ENCODE data around the gene TBL3. TPM values are rescaled to one million over a fixed set of nuclear protein-coding genes. Genes with fewer than 3 reads are reported as not detected.
"Not testable (repeated sequence)": the region's sequence is repeated elsewhere in the genome, so short reads cannot be mapped to it uniquely, and the experiment has no call there.

TBL3 gene
- total RNA-seq, 1 donor = 26.1 TPM

GRCh38 chr16:2009791-2010510 is 38.1 kb downstream of the TBL3 start, which contains the start of gene ZNF598:
TSS of gene ZNF598 (minus strand) at chr16:2009821.
- Histone ChIP-seq H3K79me2 (ENCODE audit: insufficient read depth, low read length) (peaks cover 55% of the 10 kb centered on the region), H3K36me3 (ENCODE audit: insufficient read depth, low read length) (no peaks in the 10 kb centered on the region), H3K4me1 (ENCODE audit: insufficient read depth, low read length) (peaks cover 26% of the 10 kb centered on the region), H3K27me3 (ENCODE audit: insufficient read depth, low read length) (no peaks in the 10 kb centered on the region), H3K9me3 (ENCODE audit: low read depth, low read length) (no peaks in the 10 kb centered on the region), H4K20me1 (ENCODE audit: insufficient read depth, low read length) (peaks cover 40% of the 10 kb centered on the region), H2AFZ (ENCODE audit: low read length) (peak within 1 kb of the TSS; percentile 84), H3K27ac (ENCODE audit: low read depth, low read length) (peak within 1 kb of the TSS; percentile 88), H3K4me2 (ENCODE audit: insufficient read depth, low read length) (peak within 1 kb of the TSS; percentile 98), H3K4me3 (ENCODE audit: insufficient read depth, low read length) (peak within 1 kb of the TSS; percentile 82)
- peak; percentile 100 for DNase-seq (ENCODE audit: insufficient read length, low spot score, missing footprints)
- no peak for TF ChIP-seq CTCF (IDR thresholded peaks at IDR 0.05; ENCODE audit: extremely low read depth, low read depth, low read length)

GRCh38 chr16:2011726-2012125 is 39.9 kb downstream of the TBL3 start:
- peaks cover 23% of the 10 kb centered on the region for H4K20me1 ChIP-seq (ENCODE audit: insufficient read depth, low read length)
- not testable (repeated sequence) for H3K9me3 ChIP-seq (ENCODE audit: low read depth, low read length); H3K36me3 ChIP-seq (ENCODE audit: insufficient read depth, low read length); H3K4me3 ChIP-seq (ENCODE audit: insufficient read depth, low read length); H3K27ac ChIP-seq (ENCODE audit: low read depth, low read length); H3K27me3 ChIP-seq (ENCODE audit: insufficient read depth, low read length); DNase-seq (ENCODE audit: insufficient read length, low spot score, missing footprints); H2AFZ ChIP-seq (ENCODE audit: low read length); H3K4me2 ChIP-seq (ENCODE audit: insufficient read depth, low read length)
- peaks cover 37% of the 10 kb centered on the region for H3K79me2 ChIP-seq (ENCODE audit: insufficient read depth, low read length)
- H3K4me1 ChIP-seq (ENCODE audit: insufficient read depth, low read length) = peaks cover 26% of the 10 kb centered on the region

GRCh38 chr16:2013527-2013926 is 41.7 kb downstream of the TBL3 start:
- H2AFZ ChIP-seq (ENCODE audit: low read length) = no peak overlapping the region
- H3K36me3 ChIP-seq (ENCODE audit: insufficient read depth, low read length) = no peaks in the 10 kb centered on the region
- H4K20me1 ChIP-seq (ENCODE audit: insufficient read depth, low read length) = peaks cover 6% of the 10 kb centered on the region
- no peaks in the 10 kb centered on the region for H3K9me3 ChIP-seq (ENCODE audit: low read depth, low read length)
- no peak for DNase-seq (ENCODE audit: insufficient read length, low spot score, missing footprints)
- no peak overlapping the region for H3K4me3 ChIP-seq (ENCODE audit: insufficient read depth, low read length)
- no peak for TF ChIP-seq CTCF (IDR thresholded peaks at IDR 0.05; ENCODE audit: extremely low read depth, low read depth, low read length)
- no peak overlapping the region for H3K27ac ChIP-seq (ENCODE audit: low read depth, low read length)
- peaks cover 19% of the 10 kb centered on the region for H3K79me2 ChIP-seq (ENCODE audit: insufficient read depth, low read length)
- H3K27me3 ChIP-seq (ENCODE audit: insufficient read depth, low read length) = peaks cover under 1% of the 10 kb centered on the region
- peaks cover 10% of the 10 kb centered on the region for H3K4me1 ChIP-seq (ENCODE audit: insufficient read depth, low read length)
- no peak overlapping the region for H3K4me2 ChIP-seq (ENCODE audit: insufficient read depth, low read length)

- Histone ChIP-seq H3K36me3 (ENCODE audit: insufficient read depth, low read length) (no peaks in the 10 kb centered on the region), H3K27ac (ENCODE audit: low read depth, low read length) (no peak overlapping the region), H3K79me2 (ENCODE audit: insufficient read depth, low read length) (peaks cover 3% of the 10 kb centered on the region), H2AFZ (ENCODE audit: low read length) (no peak overlapping the region), H3K27me3 (ENCODE audit: insufficient read depth, low read length) (peaks cover 14% of the 10 kb centered on the region), H3K4me1 (ENCODE audit: insufficient read depth, low read length) (peaks cover 4% of the 10 kb centered on the region), H3K9me3 (ENCODE audit: low read depth, low read length) (no peaks in the 10 kb centered on the region), H3K4me2 (ENCODE audit: insufficient read depth, low read length) (no peak overlapping the region), H3K4me3 (ENCODE audit: insufficient read depth, low read length) (no peak overlapping the region), H4K20me1 (ENCODE audit: insufficient read depth, low read length) (no peaks in the 10 kb centered on the region)
- DNase-seq (ENCODE audit: insufficient read length, low spot score, missing footprints) = no peak
- TF ChIP-seq CTCF (IDR thresholded peaks at IDR 0.05; ENCODE audit: extremely low read depth, low read depth, low read length) = no peak
These were observed 43.5 kb downstream of the TBL3 start for GRCh38 chr16:2015117-2015946.

Data from osteoblast (primary cell).